ENCODE data around the gene PIEZO1. TPM values are rescaled to one million over a fixed set of nuclear protein-coding genes. Genes with fewer than 3 reads are reported as not detected.

PIEZO1 gene
- total and polyA plus RNA-seq, 10 of the 15 experiments (the other 5 are each of a cell fraction or from before 2014, with no cell fraction given) = 1.3 to 169 (median 33.4) TPM

DNA sequence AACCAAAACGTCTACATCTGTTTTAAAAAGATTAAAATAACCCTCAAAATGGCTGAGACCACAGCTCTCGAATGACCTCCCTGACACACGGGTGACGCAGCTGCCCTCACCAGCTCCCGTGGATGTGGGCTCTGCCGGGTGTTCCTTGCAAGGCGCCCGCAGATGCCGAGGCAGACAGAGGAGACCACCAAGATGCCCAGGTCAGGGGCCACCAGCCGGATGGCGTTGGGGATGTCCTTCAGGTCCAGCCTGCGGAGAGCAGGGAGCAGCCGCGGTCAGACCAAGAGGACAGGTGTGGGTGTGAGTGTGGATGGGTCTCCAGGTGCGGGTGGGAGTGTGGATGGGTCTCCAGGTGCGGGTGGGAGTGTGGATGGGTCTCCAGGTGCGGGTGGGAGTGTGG lies 43.7 kb downstream of the PIEZO1 start:
- TF ChIP-seq RAD21 (IDR thresholded peaks at IDR 0.05; ENCODE audit: insufficient read depth, low read depth, low read length) (no peak), MXI1 (IDR thresholded peaks at IDR 0.05; ENCODE audit: low read depth, low read length) (no peak), HDAC6 (IDR thresholded peaks at IDR 0.05; ENCODE audit: unreplicated experiment) (no peak), RCOR1 (conservative IDR thresholded peaks at IDR 0.05; ENCODE audit: low read depth, low read length) (no peak), LARP7 (IDR thresholded peaks at IDR 0.05) (no peak), ATF7 (IDR thresholded peaks at IDR 0.05; ENCODE audit: low read depth) (no peak), SMAD1 (IDR thresholded peaks at IDR 0.05; ENCODE audit: low read depth, partially characterized antibody) (no peak), GABPA (IDR thresholded peaks at IDR 0.05; ENCODE audit: low read depth) (no peak), KLF5 (IDR thresholded peaks at IDR 0.05; ENCODE audit: partially characterized antibody) (no peak), NR2F1 (conservative IDR thresholded peaks at IDR 0.05) (no peak)
- TF ChIP-seq, protein P1, sequence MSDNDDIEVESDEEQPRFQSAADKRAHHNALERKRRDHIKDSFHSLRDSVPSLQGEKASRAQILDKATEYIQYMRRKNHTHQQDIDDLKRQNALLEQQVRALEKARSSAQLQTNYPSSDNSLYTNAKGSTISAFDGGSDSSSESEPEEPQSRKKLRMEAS (IDR thresholded peaks at IDR 0.05; ENCODE audit: low read depth, low read length) = no peak
- TF ChIP-seq, protein P2, sequence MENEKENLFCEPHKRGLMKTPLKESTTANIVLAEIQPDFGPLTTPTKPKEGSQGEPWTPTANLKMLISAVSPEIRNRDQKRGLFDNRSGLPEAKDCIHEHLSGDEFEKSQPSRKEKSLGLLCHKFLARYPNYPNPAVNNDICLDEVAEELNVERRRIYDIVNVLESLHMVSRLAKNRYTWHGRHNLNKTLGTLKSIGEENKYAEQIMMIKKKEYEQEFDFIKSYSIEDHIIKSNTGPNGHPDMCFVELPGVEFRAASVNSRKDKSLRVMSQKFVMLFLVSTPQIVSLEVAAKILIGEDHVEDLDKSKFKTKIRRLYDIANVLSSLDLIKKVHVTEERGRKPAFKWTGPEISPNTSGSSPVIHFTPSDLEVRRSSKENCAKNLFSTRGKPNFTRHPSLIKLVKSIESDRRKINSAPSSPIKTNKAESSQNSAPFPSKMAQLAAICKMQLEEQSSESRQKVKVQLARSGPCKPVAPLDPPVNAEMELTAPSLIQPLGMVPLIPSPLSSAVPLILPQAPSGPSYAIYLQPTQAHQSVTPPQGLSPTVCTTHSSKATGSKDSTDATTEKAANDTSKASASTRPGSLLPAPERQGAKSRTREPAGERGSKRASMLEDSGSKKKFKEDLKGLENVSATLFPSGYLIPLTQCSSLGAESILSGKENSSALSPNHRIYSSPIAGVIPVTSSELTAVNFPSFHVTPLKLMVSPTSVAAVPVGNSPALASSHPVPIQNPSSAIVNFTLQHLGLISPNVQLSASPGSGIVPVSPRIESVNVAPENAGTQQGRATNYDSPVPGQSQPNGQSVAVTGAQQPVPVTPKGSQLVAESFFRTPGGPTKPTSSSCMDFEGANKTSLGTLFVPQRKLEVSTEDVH (IDR thresholded peaks at IDR 0.05; ENCODE audit: low read depth, partially characterized antibody) = no peak
- no peak for ATAC-seq
- H3K27me3 ChIP-seq (replicated peaks in 1 of 2; ENCODE audit: control insufficient read depth in 2 of 2, insufficient read depth in 2 of 2, low read length in 1 of 2) = no peaks in the 10 kb centered on the region
- H3K4me1 ChIP-seq (ENCODE audit: control insufficient read depth, insufficient read depth, low read length) = peaks cover 14% of the 10 kb centered on the region
- BruUV-seq (replicated peaks) = no TSS peak
- peaks cover 4 to 32% of the 10 kb centered on the region in 2 experiments; a peak in 3 of 4 replicates for H3K36me3 ChIP-seq (ENCODE audit: control insufficient read depth in 2 of 2, insufficient read depth in 2 of 2, low read length in 1 of 2)
- no peak overlapping the region for H3K4me2 ChIP-seq (ENCODE audit: control insufficient read depth, insufficient read depth)
- WGBS (ENCODE audit: insufficient coverage, insufficient replicate concordance, low lambda C conversion rate, missing lambda C conversion rate) = 83% methylated on average over 15 of the region's 17 CpGs
- no peaks in the 10 kb centered on the region for H4K20me1 ChIP-seq (ENCODE audit: control insufficient read depth, insufficient read depth)
- no peak overlapping the region for H3K4me3 ChIP-seq
- H3K27ac ChIP-seq (ENCODE audit: control insufficient read depth, insufficient read depth) = no peak overlapping the region
- H3K9me3 ChIP-seq (replicated peaks; ENCODE audit: control insufficient read depth, insufficient read depth, low read length) = no peaks in the 10 kb centered on the region
- ChIA-PET POLR2A (no interaction called here), SMC1A (ENCODE audit: uncharacterized antibody, unreplicated experiment) (no interaction called here), RAD21 (ENCODE audit: unreplicated experiment) (no interaction called here), CTCF (interaction anchor here (0.6 kb wide), 1 partner anchor 11 kb away, joined by 4 read pairs; no protein-coding TSS in a partner anchor)
- no peaks in the 10 kb centered on the region; the same call in none of the 2 replicates for H3K79me2 ChIP-seq (ENCODE audit: control insufficient read depth, insufficient read depth, low read length)
- H3K9ac ChIP-seq (ENCODE audit: control insufficient read depth, insufficient read depth, low read length) = no peak overlapping the region
- in situ Hi-C loops (cut with MboI) (no loop called here), intact Hi-C loops (cut with micrococcal nuclease; ENCODE audit: unreplicated experiment) (loop anchor here (10.0 kb wide), 1 partner anchor 473 kb away; the partner anchor contains the start of gene ZNF778)
- no peak for FAIRE-seq
- DNase-seq (ENCODE audit: low read depth, low spot score) = no peak
- no peak overlapping the region for H2AFZ ChIP-seq (ENCODE audit: control insufficient read depth, low read depth, low read length)

Data from GM12878 (cell line).